Endothelial cell of umbilical vein (primary cell): ENCODE measurements around the gene RRP1. TPM values are rescaled to one million over a fixed set of nuclear protein-coding genes. Genes with fewer than 3 reads are reported as not detected.
A peak's percentile ranks its signal among the peaks of the same experiment; 100 is the strongest.

Experiments
- BruUV-seq: library from RNA; stranded (reverse); fragments of 400-500 nt; replicated peaks from 2 replicates; lab custom pipeline; 2021; lab: Mats Ljungman, UMichigan
- CTCF ChIA-PET: fragments of 300-600, 350-600 bp; sonication (Branson Sonifier 250); formaldehyde crosslinking; loops from one replicate; lab custom pipeline; 2021; ENCODE audit warnings: antibody characterized with exemption, inconsistent platforms; lab: Charles Lee
- POLR2A ChIA-PET: fragments of 300-600, 350-600 bp; sonication (Branson Sonifier 250); formaldehyde crosslinking; loops from one replicate; lab custom pipeline; 2021; ENCODE audit warnings: antibody characterized with exemption, inconsistent platforms; lab: Charles Lee
- DNase-seq: peaks from one replicate; pipeline ENCODE4 v3.0.0-alpha.2; 2011; ENCODE audit warnings: low read depth, low spot score
- FAIRE-seq: peaks from 2 replicates; lab custom pipeline; 2011; peaks lifted over from hg19 to GRCh38; lab: Jason Lieb, UNC
- H2AFZ ChIP-seq: 2 replicates; pipeline ENCODE4 v1.6.0; 2012; ENCODE audit warnings: low read depth, low read length, control low read depth, inconsistent platforms
- H3K27ac ChIP-seq: 2 replicates; pipeline ENCODE4 v1.5.1; 2011; ENCODE audit warnings: low read depth, mild to moderate bottlenecking, control low read depth, low read length, moderate library complexity; ENCODE audit not compliant: insufficient read depth
- H3K27me3 ChIP-seq, 2 experiments: 2 replicates each; pipeline versions ENCODE4 v1.6.0 to v1.6.1; 2011; ENCODE audit warnings: low read length in 2 of 2, mixed read lengths in 1 of 2; ENCODE audit not compliant: control insufficient read depth in 2 of 2, insufficient read depth in 2 of 2
- H3K36me3 ChIP-seq, 2 experiments: 2 replicates in 1 of 2; 3 replicates in 1 of 2; pipeline ENCODE4 v1.5.1; 2011; ENCODE audit warnings: low read length in 2 of 2, mild to moderate bottlenecking in 1 of 2, moderate library complexity in 1 of 2; ENCODE audit not compliant: control insufficient read depth in 2 of 2, insufficient read depth in 2 of 2; ENCODE audit errors: extremely low read depth in 1 of 2
- H3K4me1 ChIP-seq: 3 replicates; pipeline ENCODE4 v1.5.1; 2011; ENCODE audit warnings: mild to moderate bottlenecking, low read length; ENCODE audit not compliant: control insufficient read depth, insufficient read depth; ENCODE audit errors: extremely low read depth
- H3K4me2 ChIP-seq: 2 replicates; pipeline ENCODE4 v1.6.1; 2011; ENCODE audit warnings: low read length, control low read depth, mixed read lengths; ENCODE audit not compliant: insufficient read depth
- H3K4me3 ChIP-seq, 3 experiments: fragments of 200-600 bp in 1 of 3; sonication (generic), shearing (Covaris generic) in 1 of 3; replicated peaks in 1 of 3; 2 replicates each; pipeline ENCODE4 v1.5.1; 2011 to 2016; ENCODE audit warnings: control low read depth in 3 of 3, low read length in 3 of 3, mild to moderate bottlenecking in 2 of 3, inconsistent platforms in 1 of 3, low read depth in 1 of 3, moderate library complexity in 1 of 3; ENCODE audit not compliant: insufficient read depth in 1 of 3
- H3K79me2 ChIP-seq: 2 replicates; pipeline ENCODE4 v1.6.0; 2012; ENCODE audit warnings: low read length, inconsistent platforms; ENCODE audit not compliant: control insufficient read depth, insufficient read depth
- H3K9ac ChIP-seq: replicated peaks from 2 replicates; pipeline ENCODE3; 2011; ENCODE audit warnings: low read length, control low read depth; ENCODE audit not compliant: insufficient read depth; ENCODE audit errors: extremely low read depth
- H3K9me1 ChIP-seq: replicated peaks from 3 replicates; pipeline ENCODE4 v1.6.0; 2011; ENCODE audit warnings: mild to moderate bottlenecking, low read length; ENCODE audit not compliant: control insufficient read depth, insufficient read depth; ENCODE audit errors: extremely low read depth
- H3K9me3 ChIP-seq: replicated peaks from 2 replicates; pipeline ENCODE4 v1.5.1; 2012; ENCODE audit warnings: low read length, inconsistent platforms; ENCODE audit not compliant: control insufficient read depth, insufficient read depth
- H4K20me1 ChIP-seq: replicated peaks from 2 replicates; pipeline ENCODE3; 2011; ENCODE audit warnings: mild to moderate bottlenecking, low read length; ENCODE audit not compliant: control insufficient read depth, insufficient read depth; ENCODE audit errors: extremely low read depth
- CTCF ChIP-seq, 2 donors: IDR thresholded peaks; 1 replicate in 1 of 2; 2 replicates in 1 of 2; pipeline ENCODE4 v1.5.1; 2011; ENCODE audit warnings: low read length in 2 of 2, mild to moderate bottlenecking in 2 of 2, moderate library complexity in 2 of 2, control low read depth in 1 of 2, inconsistent platforms in 1 of 2, low read depth in 1 of 2; ENCODE audit not compliant: insufficient read depth in 1 of 2; ENCODE audit errors: extremely low read depth in 1 of 2
- EZH2 ChIP-seq: IDR thresholded peaks from 2 replicates; pipeline ENCODE4 v1.6.1; 2012; ENCODE audit warnings: borderline replicate concordance, low read depth, mild to moderate bottlenecking, moderate library complexity, low read length, inconsistent platforms; ENCODE audit not compliant: severe bottlenecking
- FOS ChIP-seq: IDR thresholded peaks from 2 replicates; pipeline ENCODE4 v1.6.1; 2011; ENCODE audit warnings: mild to moderate bottlenecking, low read length, moderate library complexity, borderline replicate concordance; ENCODE audit not compliant: insufficient read depth
- GATA2 ChIP-seq: IDR thresholded peaks from 2 replicates; pipeline ENCODE4 v1.7.0; 2011; ENCODE audit warnings: low read depth, mild to moderate bottlenecking, moderate library complexity, mixed read lengths, low read length; ENCODE audit not compliant: insufficient read length, insufficient read depth
- JUN ChIP-seq: IDR thresholded peaks from 2 replicates; pipeline ENCODE4 v1.6.1; 2011; ENCODE audit warnings: borderline replicate concordance, low read depth; ENCODE audit not compliant: insufficient read length, insufficient read depth
- MYC ChIP-seq: IDR thresholded peaks from one replicate; pipeline ENCODE4 v1.6.1; 2011; ENCODE audit warnings: mild to moderate bottlenecking, low read depth, low read length
- POLR2A ChIP-seq: IDR thresholded peaks from 2 replicates; pipeline ENCODE4 v1.6.1; 2012; ENCODE audit warnings: low read depth, mild to moderate bottlenecking, control low read depth, low read length
- POLR2AphosphoS5 ChIP-seq: IDR thresholded peaks from 2 replicates; pipeline ENCODE4 v1.6.1; 2012; ENCODE audit warnings: low read depth, mild to moderate bottlenecking, control low read depth, low read length, moderate library complexity; ENCODE audit not compliant: insufficient read depth
- dilution Hi-C: fragments of 300-500 bp; cut with MboI; formaldehyde crosslinking; loops from one replicate; pipeline ENCODE4 v1.15.0; 2019; ENCODE audit warnings: low sequenced_read_pairs; ENCODE audit not compliant: extremely low pct_ligation_motif_present
- intact Hi-C: fragments of 100-400 bp; cut with micrococcal nuclease; formaldehyde crosslinking; loops from one replicate; pipeline ENCODE4 v1.10.0; 2022
- polyA plus RNA-seq, 4 experiments: library from polyadenylated mRNA; depleted of rRNA in 3 of 4; stranded (reverse) in 3 of 4; unstranded in 1 of 4; fragments of >200 nt; gene quantifications; 2 replicates each; pipeline versions ENCODE4 v1.2.1 to v1.2.3, GENCODE V29; 2011 to 2012; ENCODE audit warnings: missing spikeins in 1 of 4
- total RNA-seq: library from RNA; stranded (reverse); gene quantifications from 2 replicates; pipeline ENCODE4 v1.2.3, GENCODE V29; 2021
- TF ChIP-seq, protein P1 (sequence below): IDR thresholded peaks from 2 replicates; pipeline ENCODE4 v1.6.1; 2011; ENCODE audit not compliant: insufficient read depth, insufficient read length

The RRP1 gene
- total and polyA plus RNA-seq, 2 donors (not counting 3 experiments of a cell fraction or from before 2014, with no cell fraction given), result 15.2 to 36.3 TPM

DNA sequence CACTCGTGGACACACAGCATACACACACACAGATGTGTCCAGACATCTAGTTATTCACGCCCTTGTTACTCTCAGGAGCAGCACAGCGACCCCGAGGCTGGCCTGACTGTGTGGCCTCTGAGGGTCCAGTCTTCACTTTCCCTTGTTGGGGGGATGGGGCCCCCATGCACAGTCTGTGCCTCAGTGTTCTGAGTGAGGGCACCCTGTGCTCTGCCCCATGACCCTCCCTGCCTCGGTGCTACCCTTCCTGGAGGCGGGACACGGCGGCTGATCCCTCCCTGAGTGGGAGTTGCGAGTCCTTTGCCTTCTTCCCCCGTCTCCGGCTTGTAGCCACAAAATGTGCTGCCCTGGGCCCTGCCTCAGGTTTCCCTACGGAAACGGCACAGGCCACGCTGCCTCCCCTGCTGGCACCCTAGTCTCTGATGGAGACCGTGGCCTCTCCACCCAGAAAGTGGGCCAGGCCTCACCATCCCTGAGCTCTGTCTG, 21.8 kb upstream of the RRP1 start:
- H4K20me1 ChIP-seq, result no peaks in the 10 kb centered on the region
- H3K4me3 ChIP-seq, result no peak overlapping the region
- no peak overlapping the region for H3K9ac ChIP-seq
- no peaks in the 10 kb centered on the region for H3K36me3 ChIP-seq
- POLR2A ChIA-PET, result no interaction called here
- FAIRE-seq (no peak), DNase-seq (no peak)
- TF ChIP-seq MYC (no peak), POLR2A (no peak), POLR2AphosphoS5 (no peak), FOS (no peak), JUN (no peak), EZH2 (no peak), GATA2 (no peak), CTCF (IDR thresholded peaks at IDR 0.05; ENCODE audit: extremely low read depth in 1 of 2, insufficient read depth in 1 of 2, low read depth in 1 of 2, low read length in 2 of 2) (no peak)
- TF ChIP-seq, protein P1, sequence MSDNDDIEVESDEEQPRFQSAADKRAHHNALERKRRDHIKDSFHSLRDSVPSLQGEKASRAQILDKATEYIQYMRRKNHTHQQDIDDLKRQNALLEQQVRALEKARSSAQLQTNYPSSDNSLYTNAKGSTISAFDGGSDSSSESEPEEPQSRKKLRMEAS, result no peak
- no peaks in the 10 kb centered on the region for H3K79me2 ChIP-seq
- H3K27me3 ChIP-seq, result no peaks in the 10 kb centered on the region
- dilution Hi-C loops, result no loop called here
- H3K9me1 ChIP-seq, result no peaks in the 10 kb centered on the region
- no peak overlapping the region for H3K4me2 ChIP-seq
- peaks cover 7% of the 10 kb centered on the region for H3K4me1 ChIP-seq
- H3K27ac ChIP-seq, result peak overlapping the region; percentile 38
- intact Hi-C loops, result no loop called here
- no TSS peak for BruUV-seq
- CTCF ChIA-PET, result no interaction called here
- peak overlapping the region; percentile 77 for H2AFZ ChIP-seq
- H3K9me3 ChIP-seq, result no peaks in the 10 kb centered on the region
